NCI-H748 treated with DMSO at 0.1 percent for 48 hours (cell line): ENCODE data around the gene TCP11X1.
"Not testable (repeated sequence)": the region's sequence is repeated elsewhere in the genome, so short reads cannot be mapped to it uniquely, and the experiment has no call there.

Experiments
- DNase-seq: peaks from one replicate; lab custom pipeline; 2025; lab: John Stamatoyannopoulos, UW

TCP11X1 gene

DNA sequence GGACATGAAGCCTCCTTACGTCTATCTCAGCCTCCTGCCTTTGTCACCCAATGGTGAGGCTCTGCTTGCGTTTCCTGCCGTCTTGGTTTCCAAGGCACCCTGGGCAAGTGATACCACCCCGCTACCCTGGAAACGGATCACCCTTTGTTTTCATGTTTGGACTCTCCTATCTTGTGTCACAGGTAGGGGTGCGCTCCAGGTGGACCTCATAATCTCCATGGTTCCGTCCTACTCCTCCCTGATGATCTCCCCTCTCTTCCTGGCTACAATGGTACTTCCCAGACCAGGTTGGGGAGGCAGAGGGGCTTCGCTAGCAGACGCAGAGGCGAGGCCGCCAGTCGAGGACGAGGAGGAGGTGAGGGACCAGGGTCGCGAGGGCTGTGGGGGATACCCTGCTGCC lies at the start of gene TCP11X1:
Gene TCP11X1 (plus strand): TSS at position 316 of the 400 bp plus-strand sequence.
- not testable (repeated sequence) for DNase-seq

- no peak for DNase-seq
Observed at GRCh38 chrX:102185967-102186720, 29.0 kb upstream of the TCP11X1 start.

- DNase-seq = not testable (repeated sequence)
Observed at GRCh38 chrX:102207940-102208339, 7.2 kb upstream of the TCP11X1 start.

DNA sequence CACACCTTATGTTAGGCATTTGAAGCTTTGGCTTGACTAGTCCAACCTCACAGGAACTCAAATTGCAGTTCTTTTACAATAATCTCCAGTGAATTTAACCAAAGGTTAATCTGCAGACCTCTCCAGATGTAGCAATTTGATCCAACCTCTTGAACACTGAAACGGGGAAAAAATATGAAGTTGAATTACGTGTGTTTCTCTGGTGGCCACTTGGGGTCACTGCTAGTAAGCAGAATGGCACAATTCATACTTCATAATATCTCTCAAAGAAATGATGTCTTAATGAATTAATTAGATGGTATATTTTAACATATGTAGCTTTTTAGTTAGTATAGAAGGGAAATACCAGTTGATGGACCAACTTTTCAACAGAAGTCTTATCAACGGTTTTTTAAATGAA lies 1.4 kb downstream of the TCP11X1 start:
- not testable (repeated sequence) for DNase-seq

- DNase-seq = not testable (repeated sequence)
Observed at GRCh38 chrX:102235678-102236077, 20.6 kb downstream of the TCP11X1 start.

DNA sequence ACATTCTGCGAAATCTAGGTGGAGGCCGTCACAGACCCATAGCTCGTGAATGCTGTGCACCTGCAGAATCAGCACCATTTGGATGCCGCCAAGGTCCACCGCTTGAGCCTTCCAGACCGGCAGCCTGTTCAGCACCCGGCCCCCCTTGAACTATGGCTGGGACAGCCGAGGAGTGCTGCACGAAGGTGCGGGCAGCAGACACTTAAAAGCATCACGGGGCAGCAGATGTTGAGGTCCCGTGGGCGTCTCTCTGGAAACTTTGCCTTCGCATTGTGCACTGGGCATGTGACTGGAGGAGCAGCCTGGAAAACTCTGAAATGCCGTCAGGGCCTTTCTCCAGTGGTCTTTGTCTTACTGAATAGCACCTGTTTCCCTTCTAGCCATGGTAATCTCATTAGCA lies 25.2 kb downstream of the TCP11X1 start:
- DNase-seq = not testable (repeated sequence)

- not testable (repeated sequence) for DNase-seq
Observed at GRCh38 chrX:102246893-102247292, 31.8 kb downstream of the TCP11X1 start, which contains the start of gene NXF2. Gene NXF2 (plus strand): TSS chrX:102247167. CDS start chrX:102307079, 59,912 bp downstream.

DNA sequence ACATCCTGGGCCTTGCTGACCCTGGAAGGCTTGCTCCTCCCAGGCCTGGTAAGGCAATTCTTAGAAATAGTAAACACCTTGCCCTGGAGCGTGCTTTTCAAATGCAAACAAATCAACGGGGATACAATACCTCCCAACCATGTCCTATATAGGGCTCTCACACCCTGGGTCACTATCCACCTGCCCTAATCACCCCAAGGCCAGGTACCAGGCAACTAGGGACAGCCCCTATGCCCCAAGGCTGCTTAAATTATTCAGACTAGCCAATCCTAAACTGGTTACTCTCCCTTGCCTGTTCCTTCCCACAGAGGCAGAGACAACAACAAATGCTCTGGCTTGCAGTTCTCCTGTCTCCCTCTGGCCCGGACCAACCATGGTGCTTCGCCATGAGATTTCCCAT lies 57.1 kb downstream of the TCP11X1 start:
- not testable (repeated sequence) for DNase-seq
